ENCODE data around the gene SLC5A11. TPM values are rescaled to one million over a fixed set of nuclear protein-coding genes. Genes with fewer than 3 reads are reported as not detected.

The SLC5A11 gene
- total RNA-seq, 1 experiment from 2014 or later: 0.22 TPM

- no peak for TF ChIP-seq CTCF (conservative IDR thresholded peaks at IDR 0.05)
- Histone ChIP-seq H4K20me1 (ENCODE audit: control insufficient read depth, insufficient read depth, insufficient read length) (no peaks in the 10 kb centered on the region), H2AFZ (ENCODE audit: low read length) (no peak overlapping the region), H3K23ac (ENCODE audit: insufficient read length, low read depth, low read length) (no peak overlapping the region), H3K4ac (ENCODE audit: low read depth, low read length) (no peak overlapping the region), H3K79me2 (ENCODE audit: insufficient read depth, low read length) (no peaks in the 10 kb centered on the region), H3K23me2 (ENCODE audit: insufficient read length, low read depth, low read length, poor library complexity, severe bottlenecking) (no peaks in the 10 kb centered on the region), H3T11ph (ENCODE audit: low read length) (no peak overlapping the region), H4K91ac (ENCODE audit: insufficient read length, low read depth, low read length) (no peak overlapping the region), H3K14ac (ENCODE audit: insufficient read depth, low read length) (no peak overlapping the region), H3K18ac (ENCODE audit: insufficient read length, low read depth, low read length) (no peak overlapping the region), H3K4me2 (ENCODE audit: insufficient read depth, insufficient read length, low read length) (no peak overlapping the region), H3K9me3 (ENCODE audit: control insufficient read depth, low read depth, low read length) (no peaks in the 10 kb centered on the region), H4K5ac (ENCODE audit: insufficient read length, low read depth, low read length) (no peak overlapping the region), H2BK20ac (ENCODE audit: low read depth, low read length, poor library complexity, severe bottlenecking) (no peak overlapping the region), H3K9ac (ENCODE audit: extremely low read depth, insufficient read length, low read length) (no peak overlapping the region), H2BK12ac (ENCODE audit: insufficient read length, low read depth, low read length) (no peak overlapping the region), H3K56ac (ENCODE audit: insufficient read length, low read depth, low read length) (no peak overlapping the region), H2BK15ac (ENCODE audit: low read depth, low read length) (no peak overlapping the region), H4K8ac (replicated peaks; ENCODE audit: insufficient read length, low read depth, low read length) (no peak overlapping the region), H3K4me1 (ENCODE audit: insufficient read depth, low read length) (no peaks in the 10 kb centered on the region), H3K27ac (ENCODE audit: insufficient read length, low read depth, low read length) (no peak overlapping the region), H2BK5ac (ENCODE audit: insufficient read length, low read length) (no peak overlapping the region), H3K27me3 (ENCODE audit: insufficient read depth, low read length) (no peaks in the 10 kb centered on the region), H2AK5ac (ENCODE audit: insufficient read length, low read length) (no peak overlapping the region), H2BK120ac (ENCODE audit: low read depth, low read length, poor library complexity, severe bottlenecking) (no peak overlapping the region), H3K79me1 (ENCODE audit: insufficient read depth, low read depth, low read length, poor library complexity, severe bottlenecking) (no peaks in the 10 kb centered on the region)
- WGBS (ENCODE audit: extremely low coverage, insufficient read length, low lambda C conversion rate): no CpG with 5 or more reads among the region's 2 CpGs
- H3K36me3 Mint-ChIP-seq (ENCODE audit: insufficient read depth in 1 of 3, low read depth in 3 of 3): no peaks in the 10 kb centered on the region; a peak in 1 of 7 replicates
- H3K27me3 Mint-ChIP-seq (ENCODE audit: low read depth): peaks cover 6% of the 10 kb centered on the region
- H3K27ac Mint-ChIP-seq: no peak overlapping the region
- no peak overlapping the region for H3K4me3 Mint-ChIP-seq
- H3K4me1 Mint-ChIP-seq: peaks cover 6% of the 10 kb centered on the region in 2 experiments; a peak in 3 of 4 replicates
- no peaks in the 10 kb centered on the region for H3K9me3 Mint-ChIP-seq
- no peak for DNase-seq
These were observed 33.9 kb downstream of the SLC5A11 start for GRCh38 chr16:24879684-24880083.

All from H9 (cell line).